GM10266 (cell line): Measurements from ENCODE around the gene AVPI1.
A peak's percentile ranks its signal among the peaks of the same experiment; 100 is the strongest.

Experiments used
- DNase-seq: peaks from one replicate; pipeline ENCODE4 v3.0.0; 2012; ENCODE audit errors: extremely low spot score
- TF ChIP-seq, protein P1 (sequence below): IDR thresholded peaks from 2 replicates; pipeline ENCODE4 v1.5.1; 2012; ENCODE audit warnings: mild to moderate bottlenecking, low read depth; ENCODE audit not compliant: control insufficient read depth, insufficient read depth; ENCODE audit errors: missing control alignments

The AVPI1 gene

DNA sequence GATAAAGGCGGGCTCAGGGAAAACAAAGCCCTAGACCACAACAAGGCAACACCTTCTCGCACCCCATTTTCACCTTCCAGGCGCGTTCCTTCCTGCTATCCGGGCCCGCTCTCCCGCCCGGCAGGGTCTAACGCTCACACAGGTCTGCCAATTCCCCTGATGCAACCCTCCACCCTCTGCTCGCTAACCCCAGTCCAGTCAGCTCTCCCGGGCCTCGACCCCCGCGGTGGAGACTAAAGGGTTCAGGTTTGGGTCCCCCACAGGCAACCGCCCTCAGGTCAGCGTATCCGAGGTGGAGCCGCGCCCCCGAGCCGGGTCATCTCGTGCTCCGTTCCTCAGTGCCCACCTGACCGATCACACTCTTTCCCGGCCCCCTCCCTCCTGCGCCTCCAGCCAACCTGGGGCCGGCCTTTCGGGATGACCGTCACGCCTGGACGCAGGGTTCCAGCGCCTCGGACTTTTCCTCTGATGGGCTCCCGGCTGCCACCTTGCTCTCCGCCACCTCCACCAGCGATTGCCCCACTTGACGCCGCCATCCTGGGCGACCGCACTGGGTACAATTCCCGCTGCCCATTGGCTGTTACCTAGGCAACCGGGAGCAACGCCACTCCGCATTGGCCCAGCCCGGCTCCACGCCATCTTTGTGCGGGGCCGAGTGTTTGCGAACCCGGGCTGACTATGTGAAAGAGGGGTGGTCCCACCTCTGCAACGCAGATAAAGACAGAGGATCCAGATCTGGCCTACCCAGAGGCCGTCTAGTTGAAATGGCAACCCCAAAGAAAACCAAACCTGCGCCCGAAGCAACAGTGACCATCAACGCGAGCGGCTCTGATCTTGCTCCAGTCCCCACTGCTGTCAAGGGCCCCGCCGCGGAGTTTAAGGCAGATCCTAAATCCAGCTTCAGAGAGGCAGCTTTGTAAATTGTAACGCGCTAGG lies 53.8 kb downstream of the AVPI1 start, which contains the start of gene MORN4:
Gene MORN4 (minus strand): TSS at position 552 of the 936 bp plus-strand sequence. CDS start 13,847 bp downstream, outside the sequence.
- TF ChIP-seq, protein P1, sequence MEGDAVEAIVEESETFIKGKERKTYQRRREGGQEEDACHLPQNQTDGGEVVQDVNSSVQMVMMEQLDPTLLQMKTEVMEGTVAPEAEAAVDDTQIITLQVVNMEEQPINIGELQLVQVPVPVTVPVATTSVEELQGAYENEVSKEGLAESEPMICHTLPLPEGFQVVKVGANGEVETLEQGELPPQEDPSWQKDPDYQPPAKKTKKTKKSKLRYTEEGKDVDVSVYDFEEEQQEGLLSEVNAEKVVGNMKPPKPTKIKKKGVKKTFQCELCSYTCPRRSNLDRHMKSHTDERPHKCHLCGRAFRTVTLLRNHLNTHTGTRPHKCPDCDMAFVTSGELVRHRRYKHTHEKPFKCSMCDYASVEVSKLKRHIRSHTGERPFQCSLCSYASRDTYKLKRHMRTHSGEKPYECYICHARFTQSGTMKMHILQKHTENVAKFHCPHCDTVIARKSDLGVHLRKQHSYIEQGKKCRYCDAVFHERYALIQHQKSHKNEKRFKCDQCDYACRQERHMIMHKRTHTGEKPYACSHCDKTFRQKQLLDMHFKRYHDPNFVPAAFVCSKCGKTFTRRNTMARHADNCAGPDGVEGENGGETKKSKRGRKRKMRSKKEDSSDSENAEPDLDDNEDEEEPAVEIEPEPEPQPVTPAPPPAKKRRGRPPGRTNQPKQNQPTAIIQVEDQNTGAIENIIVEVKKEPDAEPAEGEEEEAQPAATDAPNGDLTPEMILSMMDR: no peak
- peak; percentile 90 for DNase-seq

- TF ChIP-seq, protein P1: no peak
- no peak for DNase-seq
Observed at GRCh38 chr10:97631098-97631497, 55.9 kb downstream of the AVPI1 start.

DNA sequence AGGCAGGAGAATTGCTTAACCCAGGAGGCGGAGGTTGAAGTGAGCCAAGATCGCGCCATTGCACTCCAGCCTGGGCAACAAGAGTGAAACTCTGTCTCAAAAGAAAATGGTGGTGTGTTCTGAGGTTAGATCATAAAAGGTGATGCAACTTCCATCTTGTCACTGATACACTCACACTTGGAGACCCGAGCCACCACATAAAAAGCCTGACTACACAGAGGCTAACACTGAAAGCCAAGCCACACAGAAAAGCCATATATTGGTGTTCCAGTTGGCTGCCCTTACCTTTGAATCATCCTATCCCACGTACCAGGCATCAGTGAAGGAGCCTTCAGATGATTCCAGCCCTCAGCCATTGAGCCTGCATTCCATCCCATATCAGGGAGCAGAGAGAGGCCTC lies 57.8 kb downstream of the AVPI1 start:
- DNase-seq: no peak
- TF ChIP-seq, protein P1: no peak

DNA sequence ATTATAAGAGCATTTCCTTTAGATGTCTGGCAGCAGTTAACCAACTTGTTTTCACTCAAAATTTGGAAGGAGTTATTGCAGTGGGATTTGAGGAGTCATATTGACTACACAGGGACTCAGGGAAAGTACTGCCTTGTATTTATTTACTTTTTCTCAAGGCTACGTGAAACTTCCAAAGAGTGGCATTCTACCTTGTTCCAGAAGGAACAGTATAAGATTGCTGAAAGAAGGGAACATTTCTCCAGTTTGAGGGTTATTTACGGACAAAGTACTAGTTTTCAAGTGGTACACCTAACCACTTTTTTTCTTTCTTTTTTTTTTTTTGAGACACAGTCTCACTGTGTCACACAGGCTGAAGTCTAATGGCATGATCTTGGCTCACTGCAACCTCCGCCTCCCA lies 58.8 kb downstream of the AVPI1 start:
- no peak for DNase-seq
- TF ChIP-seq, protein P1: no peak

DNA sequence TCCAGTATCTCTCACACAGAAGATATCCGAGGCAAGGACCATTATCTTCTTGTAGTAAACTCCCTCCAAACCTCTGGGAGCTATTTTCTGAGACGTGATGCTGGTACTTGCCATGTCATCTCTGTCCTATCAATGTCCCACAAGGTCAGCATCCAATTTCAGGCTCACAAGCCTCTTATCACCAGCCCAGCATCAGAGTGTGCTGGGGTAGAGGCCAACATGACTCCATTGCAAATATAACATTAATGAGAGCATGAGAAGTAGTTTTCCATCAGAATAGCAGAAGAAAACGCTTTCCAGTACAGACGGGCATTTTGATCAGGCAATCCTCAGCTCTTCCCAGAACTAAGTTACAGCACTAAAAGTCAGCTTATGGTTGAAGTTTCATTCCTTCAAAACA lies 59.3 kb downstream of the AVPI1 start:
- TF ChIP-seq, protein P1: no peak
- DNase-seq: no peak
